SKM-1 (cell line): Measurements from ENCODE around the gene ADAM17.
"Not testable (repeated sequence)": the region's sequence is repeated elsewhere in the genome, so short reads cannot be mapped to it uniquely, and the experiment has no call there.

Experiments used
- DNase-seq: peaks from one replicate; lab custom pipeline; 2025; ENCODE audit not compliant: unreplicated experiment; lab: John Stamatoyannopoulos, UW

Gene ADAM17

DNA sequence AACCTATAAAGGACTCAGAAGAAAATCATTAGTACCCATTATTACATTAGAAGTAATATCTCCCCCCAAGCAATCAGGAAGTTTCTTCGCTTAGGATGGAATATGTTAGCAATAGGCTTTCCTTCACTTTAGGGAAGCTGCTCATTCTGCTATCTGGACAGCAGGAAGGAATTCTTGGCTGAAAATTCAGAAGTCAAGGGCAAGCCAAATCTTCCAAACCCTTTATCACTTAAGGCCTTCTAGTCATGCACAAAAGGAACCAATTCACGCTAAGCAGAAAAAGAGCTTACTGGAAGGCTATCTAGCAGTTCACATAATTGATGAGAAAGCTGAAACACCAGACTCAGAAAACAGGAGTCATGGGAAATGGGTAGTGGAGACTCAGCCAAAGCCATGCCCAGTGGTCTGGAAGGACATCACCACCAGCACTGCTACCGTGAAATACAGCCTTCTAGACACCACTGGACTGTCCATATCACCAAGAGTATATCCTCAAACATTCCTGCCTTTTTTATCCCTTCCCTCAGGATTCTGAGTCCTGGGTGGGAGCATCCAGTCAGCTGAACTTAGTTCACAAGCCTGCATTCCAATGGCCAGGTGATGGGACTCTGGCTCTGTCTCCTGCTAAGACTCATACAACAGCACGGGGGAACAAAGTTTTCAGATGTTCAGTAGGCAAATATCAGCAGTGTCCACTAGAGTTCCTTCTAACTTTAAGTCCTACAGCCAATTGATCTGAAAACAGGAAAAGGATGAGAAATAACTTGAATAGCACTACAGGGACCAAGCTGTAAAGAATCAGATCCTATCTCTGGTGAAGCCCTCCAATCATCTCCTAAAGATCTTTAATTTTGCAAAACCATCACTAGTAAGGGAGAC is 14.8 kb upstream of the ADAM17 start:
- no peak for DNase-seq

DNA sequence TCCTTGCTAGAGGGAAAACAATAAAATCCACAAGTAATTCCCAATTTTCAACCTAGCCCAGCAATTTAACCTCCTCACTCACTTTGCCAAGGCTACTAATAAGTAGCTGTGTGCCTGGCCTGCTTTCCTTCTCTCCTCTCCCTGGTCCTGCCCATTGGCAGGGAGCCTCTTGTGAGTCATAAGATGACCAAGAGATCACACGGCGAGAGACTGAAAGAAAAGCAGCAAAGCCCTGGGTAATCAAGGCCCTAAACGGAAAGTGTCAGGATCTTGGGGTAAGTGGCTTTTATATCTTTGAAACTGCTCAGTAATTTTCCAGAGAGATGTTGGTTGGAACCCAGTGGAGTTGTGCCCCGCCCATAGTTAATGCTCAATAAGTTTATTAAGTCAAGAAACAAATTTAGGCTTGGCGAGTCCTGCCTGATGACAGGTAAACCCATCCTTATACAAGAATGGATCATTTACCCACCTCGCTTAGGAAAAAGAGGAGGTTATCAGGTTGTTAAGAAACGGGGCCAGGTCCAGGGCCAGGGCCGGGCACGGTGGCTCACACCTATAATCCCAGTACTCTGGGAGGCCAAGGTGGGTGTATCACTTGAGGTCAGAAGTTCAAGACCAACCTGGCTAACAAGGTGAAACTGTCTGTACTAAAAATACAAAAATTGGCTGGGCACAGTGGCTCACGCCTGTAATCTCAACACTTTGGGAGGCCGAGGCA is 10.0 kb upstream of the ADAM17 start:
- no peak for DNase-seq

DNA sequence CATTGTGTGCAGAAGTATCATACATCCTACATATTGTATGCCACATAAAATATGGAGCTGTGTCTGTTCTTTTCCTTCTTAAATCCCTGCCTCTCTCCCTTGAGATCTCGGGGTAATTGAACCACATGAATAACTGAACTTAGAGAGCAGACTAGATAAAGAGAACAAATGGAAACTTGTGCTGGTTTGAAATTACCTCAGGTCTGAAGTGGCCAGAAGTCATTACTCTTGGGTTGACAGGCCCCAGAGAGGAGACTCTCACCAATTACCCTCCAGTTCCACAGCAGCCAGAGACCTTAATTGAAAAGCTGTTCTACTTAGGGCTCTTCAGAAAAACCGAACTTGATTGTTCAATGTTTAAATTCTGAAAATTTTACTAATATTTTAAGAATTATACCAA is 5.0 kb upstream of the ADAM17 start:
- DNase-seq, result no peak

- no peak for DNase-seq
These were observed 3.3 kb upstream of the ADAM17 start for GRCh38 chr2:9558948-9559381.

DNA sequence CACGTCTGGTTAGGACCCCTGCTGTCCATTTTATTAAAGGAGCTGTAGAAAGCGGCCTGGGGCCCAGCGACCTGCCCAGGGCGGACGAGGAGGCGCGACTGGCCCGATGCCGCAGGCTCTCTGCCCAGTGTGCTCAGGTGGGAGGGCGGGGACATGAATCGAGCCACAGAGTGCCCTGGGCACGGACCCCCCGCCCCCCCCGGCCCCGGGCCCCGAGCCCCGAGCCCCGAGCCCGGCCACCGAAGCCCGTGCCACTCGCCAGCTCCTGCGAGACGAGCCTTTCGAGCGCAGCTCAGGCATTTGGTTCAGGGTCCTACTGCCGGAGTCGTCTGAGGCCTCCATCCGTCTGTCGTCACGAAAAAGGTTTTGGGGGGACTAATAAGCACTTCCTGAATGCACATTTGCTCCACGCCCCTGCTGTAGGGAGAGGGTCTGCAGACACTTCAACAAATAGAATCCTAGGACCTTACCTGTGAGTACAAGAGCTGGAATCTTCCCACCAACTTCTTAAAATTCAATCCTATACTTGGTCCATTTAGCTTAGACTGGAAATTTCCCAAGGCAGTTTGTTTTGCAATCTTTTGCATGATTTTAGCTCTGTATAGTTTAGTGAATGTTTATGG is 602 bp upstream of the ADAM17 start:
- DNase-seq, result no peak

GRCh38 chr2:9554921-9555296 is 721 bp downstream of the ADAM17 start:
- peak; percentile 19 for DNase-seq

- DNase-seq, result no peak
These were observed 3.1 kb downstream of the ADAM17 start for GRCh38 chr2:9552219-9553178.

GRCh38 chr2:9550859-9551391 is 4.7 kb downstream of the ADAM17 start:
- not testable (repeated sequence) for DNase-seq

DNA sequence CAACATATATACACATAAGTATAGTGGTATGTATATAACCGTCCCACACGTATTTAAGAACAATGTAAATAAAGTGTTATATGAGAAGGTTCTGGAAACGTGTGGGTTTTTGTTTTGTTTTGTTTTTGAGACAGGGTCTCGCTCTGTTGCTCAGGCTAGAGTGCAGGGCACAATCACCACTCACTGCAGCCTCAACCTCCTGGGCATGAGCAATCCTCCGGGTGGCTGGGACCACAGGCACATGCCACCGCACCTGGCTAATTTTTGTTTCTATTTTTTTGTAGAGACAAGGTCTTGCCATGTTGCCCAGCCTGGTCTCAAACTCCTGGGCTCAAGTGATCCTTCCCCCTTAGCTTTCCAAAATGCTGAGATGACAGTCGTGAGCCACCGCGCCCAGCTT is 6.2 kb downstream of the ADAM17 start:
- no peak for DNase-seq

DNA sequence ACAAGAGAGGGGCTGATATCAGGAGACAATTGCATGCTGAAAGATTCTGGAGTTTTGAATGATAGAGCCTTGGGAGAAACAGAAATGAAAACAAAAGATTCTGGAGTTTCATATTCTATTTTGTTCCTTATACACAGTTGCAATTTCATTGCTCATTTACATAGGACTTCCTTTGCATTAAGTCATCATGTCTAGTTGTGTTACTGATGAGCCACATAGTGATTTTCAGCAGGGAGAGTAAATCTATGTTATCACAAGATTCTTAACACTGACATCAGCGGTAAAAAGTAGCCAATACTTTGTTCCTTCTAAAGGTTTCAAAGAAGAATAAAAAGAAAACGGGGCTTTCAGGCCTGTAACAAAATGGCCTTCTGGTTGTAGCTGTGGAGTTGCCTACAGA is 7.1 kb downstream of the ADAM17 start:
- DNase-seq, result no peak

GRCh38 chr2:9547262-9547991 is 8.2 kb downstream of the ADAM17 start:
- no peak for DNase-seq

DNA sequence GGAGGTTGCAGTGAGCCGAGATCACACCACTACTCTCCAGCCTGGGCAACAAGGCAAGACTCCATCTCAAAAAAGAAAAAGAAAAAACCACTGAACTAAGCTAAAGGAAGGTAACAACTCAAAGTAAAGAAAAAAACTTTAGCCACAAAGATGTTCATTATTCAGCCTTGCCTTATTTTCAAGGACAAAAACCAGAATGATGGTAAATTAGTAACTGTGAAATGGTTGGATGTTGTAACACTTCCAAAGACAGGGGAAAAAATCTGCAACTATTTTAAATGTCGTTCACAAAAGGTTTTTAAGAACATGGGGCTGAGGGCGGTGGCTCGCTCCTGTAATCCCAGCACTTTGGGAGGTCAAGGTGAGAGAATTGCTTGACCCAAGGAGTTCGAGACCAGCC is 10.1 kb downstream of the ADAM17 start:
- DNase-seq, result no peak

DNA sequence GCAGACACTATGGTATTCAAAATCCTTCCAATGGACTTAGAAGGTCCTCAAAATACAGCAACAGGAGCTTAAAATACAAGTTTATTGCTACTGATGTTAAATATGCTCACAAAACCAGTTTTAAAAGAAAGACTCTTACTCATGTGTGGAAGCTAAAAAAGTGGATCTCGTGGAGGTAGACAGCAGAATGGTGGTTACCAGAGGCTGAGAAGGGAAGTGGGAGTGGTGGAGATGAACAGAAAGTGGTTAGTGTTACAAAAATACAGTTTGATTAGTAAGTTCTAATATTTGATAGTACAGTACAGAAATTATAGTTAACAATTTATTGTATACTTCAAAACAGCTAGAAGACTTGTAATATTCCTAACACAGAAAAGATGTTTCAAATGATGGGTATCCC is 12.1 kb downstream of the ADAM17 start:
- no peak for DNase-seq

- DNase-seq, result no peak
These were observed 16.1 kb downstream of the ADAM17 start for GRCh38 chr2:9539531-9539930.

GRCh38 chr2:9538000-9538507 is 17.6 kb downstream of the ADAM17 start:
- DNase-seq, result peak; percentile 78

DNA sequence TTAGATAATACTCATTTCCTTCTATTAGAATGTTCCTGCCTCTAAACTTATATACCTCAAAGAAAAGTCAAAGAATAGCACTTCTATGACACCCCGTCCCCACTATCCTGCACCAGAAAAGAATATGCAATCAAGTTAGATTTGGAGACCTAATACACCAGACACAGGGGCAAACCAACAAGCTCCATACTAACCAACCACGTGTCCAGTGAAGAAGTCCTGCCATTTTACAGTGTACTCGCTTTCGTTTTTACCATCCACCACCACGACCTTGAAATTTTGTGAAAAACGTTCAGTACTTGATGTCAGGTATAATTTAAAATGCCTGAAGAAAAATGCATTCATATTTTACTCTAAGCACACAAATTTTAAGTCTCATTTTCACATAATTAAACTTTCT is 19.1 kb downstream of the ADAM17 start:
- no peak for DNase-seq

GRCh38 chr2:9535177-9535576 is 20.5 kb downstream of the ADAM17 start:
- DNase-seq, result no peak

- DNase-seq, result no peak
These were observed 22.0 kb downstream of the ADAM17 start for GRCh38 chr2:9533663-9534062.

DNA sequence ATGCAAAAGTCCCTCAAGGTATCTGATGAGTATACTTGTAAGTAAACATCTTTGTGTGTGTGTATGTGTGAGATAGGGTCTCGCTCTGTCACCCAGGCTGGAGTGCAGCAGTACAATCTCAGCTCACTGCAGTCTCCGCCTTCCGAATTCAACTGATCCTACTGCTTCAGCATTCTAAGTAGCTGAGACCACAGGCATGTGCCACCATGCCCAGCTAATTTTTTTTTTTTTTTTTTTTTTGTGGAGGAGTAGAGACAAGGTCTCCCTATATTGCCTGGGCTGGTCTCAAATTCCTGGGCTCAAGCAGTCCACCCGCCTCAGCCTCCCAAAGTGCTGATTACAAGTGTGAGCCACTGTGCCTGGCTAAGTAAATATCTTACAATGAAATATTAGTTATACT is 23.2 kb downstream of the ADAM17 start:
- DNase-seq, result no peak
